Embryonic facial prominence (tissue), 1 donor: ENCODE results near the gene TTC32.
"Not testable (repeated sequence)": the region's sequence is repeated elsewhere in the genome, so short reads cannot be mapped to it uniquely, and the experiment has no call there.

Source experiments
- DNase-seq: peaks from one replicate; pipeline ENCODE4 v3.0.0-alpha.2; 2016; ENCODE audit errors: extremely low spot score

Gene TTC32

DNA sequence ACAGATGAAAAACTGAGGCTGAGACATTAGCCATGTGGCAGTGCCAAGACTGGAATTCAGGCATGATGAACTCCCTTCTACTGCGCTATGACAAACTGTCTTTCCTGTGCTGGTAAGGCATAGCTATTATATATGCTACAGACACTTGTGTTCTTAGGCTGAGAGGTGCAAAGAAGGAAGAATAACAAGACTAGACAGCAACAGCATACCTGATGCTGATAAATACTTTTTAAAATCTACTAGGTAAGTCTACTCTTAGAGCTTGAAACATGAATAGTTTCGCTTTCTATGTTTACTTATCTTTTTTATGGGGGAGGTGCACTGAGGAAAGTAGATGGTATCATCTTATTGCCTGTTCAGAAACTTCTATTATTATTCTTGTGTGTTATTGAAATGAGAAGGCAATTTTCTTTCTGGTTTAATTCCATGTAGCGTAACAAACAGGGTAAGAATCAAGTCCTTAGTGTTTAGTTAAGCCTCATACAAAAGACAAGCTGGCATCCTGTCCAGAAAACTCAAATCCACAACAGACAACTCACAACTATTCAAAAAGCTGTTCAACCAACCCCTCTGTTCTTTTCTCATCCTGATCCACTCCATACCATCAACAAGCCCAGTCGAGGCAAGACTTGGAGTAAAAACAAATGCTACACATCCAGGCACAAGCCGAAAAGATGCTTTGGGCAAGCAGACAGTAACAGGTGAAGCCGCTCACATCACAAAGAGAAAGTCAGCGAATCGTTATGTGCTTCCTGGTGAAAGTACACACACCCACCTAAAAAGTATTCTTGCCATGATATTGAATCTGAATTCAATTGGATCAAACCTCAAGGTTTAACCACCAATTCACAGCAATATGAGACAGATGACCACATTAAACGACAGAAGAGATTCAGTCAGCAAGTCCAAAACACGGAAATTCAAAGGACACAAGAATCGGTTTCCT lies 1.5 kb downstream of the TTC32 start:
- DNase-seq = no peak

DNA sequence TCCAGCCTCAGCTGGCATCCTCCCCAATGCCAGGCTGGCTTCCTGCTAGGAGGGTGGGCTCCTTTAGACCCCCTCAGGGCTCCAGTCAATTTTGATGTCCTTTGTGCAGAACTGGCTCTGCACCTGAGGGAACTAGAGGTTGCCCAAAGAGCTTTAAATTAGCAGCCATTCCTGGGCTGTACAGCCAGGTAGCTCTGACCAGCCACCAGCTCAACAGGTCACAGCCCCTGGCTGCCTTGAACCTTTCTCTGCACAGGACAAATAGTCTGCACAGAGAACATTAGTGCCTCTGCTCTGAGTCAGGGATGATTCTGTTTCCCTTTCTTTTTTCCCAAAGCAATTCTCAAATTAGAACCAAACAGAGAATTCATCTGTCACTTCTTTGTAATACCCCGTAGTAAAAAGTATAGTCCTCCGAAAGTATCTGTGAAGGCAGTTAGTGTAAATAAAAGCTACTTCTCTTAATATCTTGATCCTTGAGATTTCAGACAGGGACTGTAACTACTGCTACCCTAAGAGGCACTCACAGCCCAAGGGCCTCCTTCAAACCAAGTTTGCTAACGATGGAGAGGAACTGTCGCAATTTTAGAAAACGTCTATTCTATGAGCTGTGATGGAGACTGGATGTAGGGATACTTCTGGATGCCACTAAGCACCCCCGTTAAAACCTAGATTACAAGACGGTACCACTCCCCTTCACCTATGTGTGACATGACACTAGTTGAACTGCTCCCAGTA lies 3.0 kb downstream of the TTC32 start:
- no peak for DNase-seq

DNA sequence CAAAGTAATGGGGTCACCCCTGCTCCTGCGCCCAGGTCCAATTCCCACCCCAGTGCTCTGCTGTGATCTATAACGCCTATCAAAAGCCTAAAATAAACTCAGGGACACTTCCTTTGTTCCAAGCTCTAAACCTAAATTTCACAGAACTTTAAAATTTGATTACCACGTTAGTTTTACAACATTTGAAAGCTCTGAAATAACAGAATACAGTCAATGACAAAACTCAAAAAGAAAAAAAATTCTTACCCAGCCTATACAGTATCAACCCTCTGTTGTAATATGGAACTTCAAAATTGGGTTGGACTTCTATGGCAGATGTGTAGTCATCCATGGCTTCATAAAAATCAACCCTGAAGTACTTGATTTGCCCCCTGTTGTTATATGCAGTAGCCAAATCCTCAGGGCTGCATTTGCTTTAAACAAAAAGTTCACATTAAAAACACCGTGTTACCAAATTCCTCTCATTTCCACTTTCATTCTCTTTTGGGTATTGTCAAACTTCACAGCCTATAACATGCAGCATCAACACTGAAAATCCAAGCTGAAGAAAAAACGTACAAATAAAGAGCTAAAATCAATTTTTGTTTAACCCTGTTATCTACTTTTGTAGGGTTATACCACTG lies 4.0 kb downstream of the TTC32 start:
- DNase-seq = no peak

DNA sequence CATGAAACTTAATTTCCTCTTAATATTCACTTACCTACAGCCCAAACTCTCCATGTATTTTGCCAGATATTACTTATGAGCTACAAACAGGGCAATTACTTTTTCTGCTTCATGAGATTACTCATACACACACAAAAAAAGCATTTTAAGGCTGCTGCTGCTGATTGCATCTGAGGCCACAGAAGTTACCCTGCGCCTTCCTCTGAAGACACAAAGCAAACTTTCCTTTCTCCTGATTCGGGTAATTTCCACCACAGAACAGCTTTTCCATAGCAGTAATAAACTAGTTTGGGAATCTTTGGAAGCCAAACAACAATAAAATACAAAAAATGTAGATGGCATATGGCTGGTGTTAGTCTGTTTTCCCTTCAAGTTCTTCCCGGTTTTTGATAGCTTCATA lies 6.2 kb downstream of the TTC32 start:
- DNase-seq = no peak

DNA sequence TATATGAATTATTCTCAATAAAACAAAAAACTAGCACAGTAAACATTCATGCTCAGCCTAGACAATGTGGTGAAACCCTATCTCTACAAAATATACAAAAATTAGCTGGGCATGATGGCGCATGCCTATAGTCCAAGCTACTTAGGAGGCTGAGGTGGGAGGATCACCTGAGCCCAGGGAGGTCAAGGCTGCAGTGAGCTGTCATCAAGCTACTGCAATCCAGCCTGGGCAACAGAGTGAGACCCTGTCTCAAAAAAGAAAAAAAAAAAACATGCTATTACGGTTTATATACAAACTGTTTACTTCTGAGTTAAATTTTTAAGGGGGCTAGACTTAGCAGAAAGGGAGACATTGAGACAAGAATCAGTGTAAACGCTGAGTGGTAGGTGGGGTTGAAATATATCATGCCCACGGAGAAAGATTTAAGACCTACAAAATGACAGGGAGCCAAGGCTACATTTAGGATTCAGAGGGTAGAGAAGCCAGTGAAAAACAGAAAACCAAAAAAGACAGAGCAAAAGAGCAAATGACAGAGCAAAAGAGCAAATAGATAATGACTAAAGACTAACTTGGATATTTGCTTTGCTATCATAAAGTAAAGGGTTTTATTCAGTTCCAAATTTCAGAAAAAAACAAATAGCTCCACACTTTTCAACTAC lies 7.5 kb downstream of the TTC32 start:
- no peak for DNase-seq

- no peak for DNase-seq
Measured at GRCh38 chr2:19893520-19894133, 8.2 kb downstream of the TTC32 start.

DNA sequence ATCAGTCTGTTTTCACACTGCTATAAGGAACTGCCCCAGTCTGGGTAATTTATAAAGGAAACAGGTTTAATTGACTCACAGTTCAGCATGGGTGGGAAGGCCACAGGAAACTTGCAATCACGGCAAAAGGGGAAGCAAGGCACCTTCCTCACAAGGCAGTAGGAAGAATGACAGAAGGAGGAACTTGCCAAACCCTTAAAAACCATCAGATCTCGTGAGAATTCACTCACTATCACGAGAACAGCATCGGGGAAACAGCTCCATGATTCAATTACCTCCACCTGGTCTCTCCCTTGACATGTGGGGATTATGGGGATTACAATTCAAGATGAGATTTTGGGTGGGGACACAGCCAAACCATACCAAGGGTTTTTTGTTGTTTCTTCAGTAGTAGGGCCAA lies 9.8 kb downstream of the TTC32 start:
- not testable (repeated sequence) for DNase-seq

DNA sequence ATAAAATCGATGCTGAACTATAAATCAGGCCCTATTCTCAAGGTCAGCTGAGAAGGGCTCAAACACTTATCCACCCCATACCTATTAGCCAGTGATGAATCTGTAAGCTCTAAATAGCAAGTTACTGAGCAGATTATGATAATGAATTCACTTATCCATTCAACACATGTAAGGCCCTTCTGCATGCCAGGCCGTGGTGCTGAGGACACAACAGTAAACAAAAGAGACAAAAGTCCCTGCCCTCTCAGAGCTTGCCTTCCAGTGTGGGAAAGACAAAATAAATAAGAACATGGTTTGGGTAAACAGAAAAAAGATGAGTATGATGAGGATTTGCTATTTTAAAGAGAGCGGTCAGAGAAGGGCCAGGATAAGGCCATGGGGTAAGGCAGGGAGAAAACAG lies 11.7 kb downstream of the TTC32 start:
- DNase-seq = no peak

- DNase-seq = no peak
Measured at GRCh38 chr2:19888831-19889230, 13.0 kb downstream of the TTC32 start.

GRCh38 chr2:19887510-19887909 lies 14.3 kb downstream of the TTC32 start:
- DNase-seq = no peak

DNA sequence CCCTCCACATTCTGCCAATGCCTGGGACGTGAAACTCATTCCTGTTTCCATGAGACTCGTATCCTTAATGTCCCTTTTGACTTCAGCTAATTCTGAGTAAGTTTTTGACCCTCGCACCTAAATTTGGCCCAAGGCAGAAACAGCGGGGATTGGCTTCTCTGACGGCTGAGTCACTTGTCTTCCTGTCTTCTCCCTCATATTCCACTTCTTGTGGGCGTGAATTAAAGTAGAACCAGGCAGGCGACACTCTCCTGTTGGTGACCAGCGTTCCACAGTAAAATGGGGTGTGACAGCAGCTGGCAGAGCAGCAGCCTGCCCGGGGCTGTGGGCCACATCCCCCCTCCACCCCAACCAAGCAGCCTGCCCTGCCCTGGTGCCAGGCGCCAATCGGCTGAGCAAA lies 15.5 kb downstream of the TTC32 start:
- DNase-seq = no peak

GRCh38 chr2:19885791-19886190 lies 16.0 kb downstream of the TTC32 start:
- DNase-seq = no peak

- no peak for DNase-seq
Measured at GRCh38 chr2:19883971-19884720, 17.6 kb downstream of the TTC32 start.

DNA sequence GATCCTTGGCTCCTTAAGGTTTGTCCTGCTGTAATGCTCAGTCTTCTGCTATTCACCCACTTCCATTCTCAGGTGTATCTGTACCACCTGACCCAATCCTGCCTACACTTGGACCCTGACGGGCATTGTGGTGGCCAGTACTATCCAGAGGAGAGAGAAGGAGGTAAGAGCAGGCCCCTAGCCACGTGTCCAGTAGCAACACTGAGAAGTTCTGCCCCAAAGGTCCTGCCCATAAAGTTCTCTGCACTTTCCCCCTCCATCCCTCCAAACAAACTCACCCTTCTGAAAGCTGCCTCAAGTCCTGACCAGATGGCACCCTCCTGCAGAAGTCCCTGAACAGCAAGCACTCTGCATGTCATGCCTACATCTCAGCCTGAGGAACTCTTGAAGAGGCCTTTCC lies 18.3 kb downstream of the TTC32 start:
- no peak for DNase-seq

- DNase-seq = no peak
Measured at GRCh38 chr2:19882286-19882685, 19.5 kb downstream of the TTC32 start.

- DNase-seq = no peak
Measured at GRCh38 chr2:19881908-19882265, 19.9 kb downstream of the TTC32 start.

GRCh38 chr2:19881221-19881907 lies 20.4 kb downstream of the TTC32 start:
- DNase-seq = no peak

GRCh38 chr2:19880191-19880590 lies 21.6 kb downstream of the TTC32 start:
- DNase-seq = not testable (repeated sequence)

DNA sequence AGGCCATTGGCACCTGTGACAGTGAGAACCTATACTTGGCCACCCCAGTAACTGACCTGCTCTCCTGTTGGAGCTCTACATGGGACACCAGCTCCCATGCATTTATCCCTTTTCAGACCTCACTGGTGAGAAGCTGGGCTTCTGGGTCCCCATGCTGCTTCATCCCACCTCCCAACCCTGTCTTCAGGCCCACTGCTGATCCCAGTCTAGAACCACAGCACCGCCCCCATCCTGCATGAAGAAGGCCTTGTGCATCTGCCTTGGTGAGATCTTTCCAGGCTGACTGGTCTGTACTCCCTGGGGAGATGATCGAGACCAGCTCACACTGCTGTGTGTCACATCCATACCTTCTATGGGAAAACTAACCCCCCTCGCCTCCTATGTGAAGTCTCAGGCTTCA lies 22.7 kb downstream of the TTC32 start:
- no peak for DNase-seq
